ENCODE measurements around the gene DNAH10. TPM values are rescaled to one million over a fixed set of nuclear protein-coding genes. Genes with fewer than 3 reads are reported as not detected.

DNAH10 gene
- total RNA-seq, 1 donor from 2014 or later, result 0.04 TPM

DNA sequence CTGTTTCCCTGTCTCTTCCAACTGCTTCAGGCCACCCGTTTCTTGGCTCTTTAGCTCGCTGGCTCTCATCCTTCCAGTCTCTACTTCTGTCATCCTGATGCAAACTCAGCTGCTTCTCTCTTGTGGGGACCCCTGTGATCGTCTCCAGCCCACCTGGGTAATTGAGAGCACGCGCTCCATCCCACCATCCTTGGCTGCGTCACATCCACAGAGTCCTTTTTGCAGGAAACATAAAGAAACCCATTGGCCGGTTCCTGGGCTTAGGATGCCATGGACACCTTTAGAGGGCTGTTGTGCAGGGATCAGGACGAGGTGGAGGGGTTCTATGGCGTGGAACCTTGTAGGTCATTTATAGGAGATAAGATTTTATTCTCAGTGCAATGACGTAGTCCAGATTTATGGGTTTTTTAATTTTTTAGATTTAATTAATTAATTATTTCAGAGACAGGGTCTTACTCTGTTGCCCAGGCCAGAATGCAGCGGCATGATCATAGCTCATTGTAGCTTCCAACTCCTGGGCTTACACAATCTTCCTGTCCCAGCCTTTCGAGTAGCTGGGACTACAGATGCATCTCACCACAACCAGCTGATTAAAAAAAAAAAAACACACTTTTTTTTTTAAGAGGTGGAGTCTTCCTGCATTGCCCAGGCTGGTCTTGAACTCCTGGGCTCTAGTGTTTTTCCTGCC is 127.9 kb downstream of the DNAH10 start:
- peaks cover 14% of the 10 kb centered on the region for H3K27me3 ChIP-seq (ENCODE audit: control insufficient read depth, insufficient read depth, low read length)
- H3K4me3 ChIP-seq (ENCODE audit: low read depth, low read length), result no peak overlapping the region
- no peak for DNase-seq (ENCODE audit: low read depth)
- TF ChIP-seq, protein P1, sequence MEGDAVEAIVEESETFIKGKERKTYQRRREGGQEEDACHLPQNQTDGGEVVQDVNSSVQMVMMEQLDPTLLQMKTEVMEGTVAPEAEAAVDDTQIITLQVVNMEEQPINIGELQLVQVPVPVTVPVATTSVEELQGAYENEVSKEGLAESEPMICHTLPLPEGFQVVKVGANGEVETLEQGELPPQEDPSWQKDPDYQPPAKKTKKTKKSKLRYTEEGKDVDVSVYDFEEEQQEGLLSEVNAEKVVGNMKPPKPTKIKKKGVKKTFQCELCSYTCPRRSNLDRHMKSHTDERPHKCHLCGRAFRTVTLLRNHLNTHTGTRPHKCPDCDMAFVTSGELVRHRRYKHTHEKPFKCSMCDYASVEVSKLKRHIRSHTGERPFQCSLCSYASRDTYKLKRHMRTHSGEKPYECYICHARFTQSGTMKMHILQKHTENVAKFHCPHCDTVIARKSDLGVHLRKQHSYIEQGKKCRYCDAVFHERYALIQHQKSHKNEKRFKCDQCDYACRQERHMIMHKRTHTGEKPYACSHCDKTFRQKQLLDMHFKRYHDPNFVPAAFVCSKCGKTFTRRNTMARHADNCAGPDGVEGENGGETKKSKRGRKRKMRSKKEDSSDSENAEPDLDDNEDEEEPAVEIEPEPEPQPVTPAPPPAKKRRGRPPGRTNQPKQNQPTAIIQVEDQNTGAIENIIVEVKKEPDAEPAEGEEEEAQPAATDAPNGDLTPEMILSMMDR (IDR thresholded peaks at IDR 0.05; ENCODE audit: insufficient read depth, low read length, poor library complexity, severe bottlenecking), result no peak
- H3K36me3 ChIP-seq (ENCODE audit: control insufficient read depth, insufficient read depth, low read length), result no peaks in the 10 kb centered on the region

DNA sequence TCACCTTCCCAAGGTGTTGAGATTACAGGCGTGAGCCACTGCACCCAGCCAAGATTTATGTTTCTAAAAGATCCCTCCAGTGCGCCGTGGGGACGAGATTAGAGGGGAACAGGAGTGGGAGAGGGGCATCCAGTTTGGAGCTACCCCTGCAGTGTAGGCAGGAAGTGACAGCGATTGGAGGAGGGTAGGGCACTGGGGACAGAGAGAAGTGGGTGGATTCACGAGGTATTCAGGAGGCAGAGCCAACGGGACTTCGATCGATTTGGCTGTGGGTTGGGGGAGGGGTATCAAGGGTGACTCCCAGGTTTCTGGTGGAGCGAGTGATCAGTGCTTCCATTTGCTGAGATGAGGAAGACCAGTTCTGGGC is 128.4 kb downstream of the DNAH10 start:
- peaks cover 14% of the 10 kb centered on the region for H3K27me3 ChIP-seq (ENCODE audit: control insufficient read depth, insufficient read depth, low read length)
- TF ChIP-seq, protein P1 (IDR thresholded peaks at IDR 0.05; ENCODE audit: insufficient read depth, low read length, poor library complexity, severe bottlenecking), result no peak
- no peak overlapping the region for H3K4me3 ChIP-seq (ENCODE audit: low read depth, low read length)
- no peaks in the 10 kb centered on the region for H3K36me3 ChIP-seq (ENCODE audit: control insufficient read depth, insufficient read depth, low read length)
- DNase-seq (ENCODE audit: low read depth), result no peak

DNA sequence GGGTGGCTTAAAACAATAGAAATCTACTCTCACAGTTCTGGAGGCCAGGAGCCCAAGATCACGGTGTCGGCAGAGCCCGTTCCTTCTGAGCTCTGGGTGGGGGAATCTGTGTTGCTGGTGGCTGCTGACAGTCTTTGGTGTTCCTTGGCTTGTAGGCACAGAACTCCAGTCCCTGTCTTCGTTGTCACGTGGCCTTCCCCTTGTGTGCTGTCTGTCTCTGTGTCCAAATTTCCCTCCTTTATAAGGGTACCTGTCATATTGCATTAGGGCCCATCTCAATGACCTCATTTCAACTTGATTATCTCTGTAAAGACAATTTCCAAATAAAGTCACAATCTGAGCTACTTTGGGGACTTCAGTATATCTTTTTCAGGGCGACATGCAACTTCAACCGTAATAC is 128.9 kb downstream of the DNAH10 start:
- H3K4me3 ChIP-seq (ENCODE audit: low read depth, low read length), result no peak overlapping the region
- H3K36me3 ChIP-seq (ENCODE audit: control insufficient read depth, insufficient read depth, low read length), result no peaks in the 10 kb centered on the region
- TF ChIP-seq, protein P1 (IDR thresholded peaks at IDR 0.05; ENCODE audit: insufficient read depth, low read length, poor library complexity, severe bottlenecking), result no peak
- no peak for DNase-seq (ENCODE audit: low read depth)
- peaks cover 14% of the 10 kb centered on the region for H3K27me3 ChIP-seq (ENCODE audit: control insufficient read depth, insufficient read depth, low read length)

DNA sequence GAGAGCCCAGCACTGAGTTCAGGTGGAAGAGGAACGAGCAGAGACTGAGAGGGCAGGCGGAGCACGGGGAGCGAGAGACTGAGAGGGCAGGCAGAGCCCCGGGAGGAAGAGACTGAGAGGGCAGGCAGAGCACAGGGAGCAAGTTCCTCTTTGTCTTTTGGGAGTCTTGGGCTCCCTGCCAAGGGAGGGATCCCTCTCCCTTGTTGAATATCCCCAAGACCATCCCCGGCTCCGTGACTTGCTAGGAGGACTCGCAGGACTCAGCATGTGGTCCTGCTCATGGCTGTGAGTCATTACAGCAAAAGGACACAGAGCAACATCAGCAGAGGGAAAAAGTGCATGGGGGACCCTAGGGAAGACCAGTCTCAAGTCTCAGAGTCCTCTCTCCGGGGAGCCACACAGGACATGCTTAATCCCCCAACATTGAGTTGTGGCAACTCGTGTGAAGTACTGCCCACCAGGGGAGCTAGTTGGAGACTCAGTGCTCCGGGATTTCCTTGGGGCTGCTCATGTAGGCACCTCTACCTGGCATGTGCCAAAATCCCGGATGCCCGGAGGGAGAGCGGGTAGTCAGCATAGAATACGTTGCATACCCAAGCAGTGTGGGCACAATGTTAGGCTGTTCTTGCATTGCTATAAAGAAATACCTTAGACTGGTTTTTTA is 129.5 kb downstream of the DNAH10 start:
- Histone ChIP-seq H3K27me3 (ENCODE audit: control insufficient read depth, insufficient read depth, low read length) (peaks cover 9% of the 10 kb centered on the region), H3K4me3 (ENCODE audit: low read depth, low read length) (no peak overlapping the region), H3K36me3 (ENCODE audit: control insufficient read depth, insufficient read depth, low read length) (no peaks in the 10 kb centered on the region)
- TF ChIP-seq, protein P1 (IDR thresholded peaks at IDR 0.05; ENCODE audit: insufficient read depth, low read length, poor library complexity, severe bottlenecking), result no peak
- no peak for DNase-seq (ENCODE audit: low read depth)

DNA sequence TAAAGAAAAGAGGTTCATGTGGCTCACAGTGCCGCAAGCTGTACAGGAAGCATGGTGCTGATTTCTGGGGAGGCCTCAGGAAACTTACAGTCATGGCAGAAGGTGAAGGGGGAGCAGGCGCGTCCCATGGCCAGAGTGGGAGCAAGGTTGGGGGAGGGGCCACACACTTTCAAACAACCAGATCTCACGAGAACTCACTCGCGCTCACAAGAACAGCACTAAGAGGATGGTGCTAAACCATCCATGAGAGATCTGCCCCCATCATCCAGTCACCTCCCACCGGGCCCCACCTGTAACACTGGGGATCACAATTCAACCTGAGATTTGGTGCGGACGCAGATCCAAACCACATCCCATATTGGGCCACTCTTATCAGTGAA is 130.1 kb downstream of the DNAH10 start:
- DNase-seq (ENCODE audit: low read depth), result no peak
- TF ChIP-seq, protein P1 (IDR thresholded peaks at IDR 0.05; ENCODE audit: insufficient read depth, low read length, poor library complexity, severe bottlenecking), result no peak
- Histone ChIP-seq H3K4me3 (ENCODE audit: low read depth, low read length) (no peak overlapping the region), H3K36me3 (ENCODE audit: control insufficient read depth, insufficient read depth, low read length) (no peaks in the 10 kb centered on the region), H3K27me3 (ENCODE audit: control insufficient read depth, insufficient read depth, low read length) (peaks cover 7% of the 10 kb centered on the region)

Measured in kidney epithelial cell (primary cell).